Heart left ventricle (tissue), 13 donors: ENCODE data around the gene RAB5IF.

Source experiments
- POLR2A ChIP-seq, 2 donors: fragments of 450-650 bp; IDR thresholded peaks; one replicate each; pipeline ENCODE4 v1.6.1; 2017; ENCODE audit warnings: antibody characterized with exemption in 2 of 2, mild to moderate bottlenecking in 2 of 2, moderate library complexity in 2 of 2
- TF ChIP-seq, protein P1 (sequence below), 12 donors: fragments of 200-600 bp; sonication (generic) in 4 of 12; IDR thresholded peaks; one replicate each; pipeline versions ENCODE4 v1.5.0 to v1.8.0; 2018 to 2022; ENCODE audit warnings: antibody characterized with exemption in 12 of 12, mild to moderate bottlenecking in 5 of 12
- donor health status: ischemic (EF 13 %, LVEDD 7.1; RV severe dilation, severe dysfunction).
- donor health status: DM: no; HTN: yes; CAD: no.
- donor health status: DM: no; HTN: no; CAD: no.
- donor health status: ischemic (EF 25% LVEDD 6.9; RV normal size, moderate dysfunction).
- donor health status: ischemic (EF 25% LVEDD 5.7; RV mildly dilated, moderate dysfunction).
- donor health status: ischemic (EF 35%, LVEDD 5.7; RV mildly dilated, moderate dysfunction).
- donor health status: nonischemic (EF 11% LVEDD 7.7; RV severe dilation, severe dysfunction).
- donor health status: DM: yes; HTN: yes; CAD: no.
- donor health status: PGD.
- donor health status: ischemic (EF 29% LVEDD 5.4; RV normal size, mild dysfunction).
- donor health status: nonischemic (EF 23%, LVEDD 6.1; RV moderate dilation, normal function).

DNA sequence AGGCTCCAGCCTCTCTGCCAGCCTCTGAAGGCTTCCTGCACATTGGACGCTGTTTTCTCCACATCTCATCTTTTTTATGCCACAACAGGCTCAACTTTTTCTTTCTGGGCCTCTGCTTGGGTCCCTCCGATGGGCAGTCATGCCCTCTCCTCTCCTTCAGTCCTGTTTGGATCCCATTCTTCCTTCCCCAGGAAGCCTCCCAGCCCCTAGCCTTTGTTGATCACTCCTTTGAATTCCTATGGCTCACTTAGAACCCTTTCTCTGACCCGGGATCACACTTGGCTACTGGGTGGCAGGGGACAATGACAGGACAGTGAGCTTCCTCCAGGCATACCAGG is 35.9 kb downstream of the RAB5IF start:
- TF ChIP-seq POLR2A (IDR thresholded peaks at IDR 0.05), result no peak
- TF ChIP-seq, protein P1, sequence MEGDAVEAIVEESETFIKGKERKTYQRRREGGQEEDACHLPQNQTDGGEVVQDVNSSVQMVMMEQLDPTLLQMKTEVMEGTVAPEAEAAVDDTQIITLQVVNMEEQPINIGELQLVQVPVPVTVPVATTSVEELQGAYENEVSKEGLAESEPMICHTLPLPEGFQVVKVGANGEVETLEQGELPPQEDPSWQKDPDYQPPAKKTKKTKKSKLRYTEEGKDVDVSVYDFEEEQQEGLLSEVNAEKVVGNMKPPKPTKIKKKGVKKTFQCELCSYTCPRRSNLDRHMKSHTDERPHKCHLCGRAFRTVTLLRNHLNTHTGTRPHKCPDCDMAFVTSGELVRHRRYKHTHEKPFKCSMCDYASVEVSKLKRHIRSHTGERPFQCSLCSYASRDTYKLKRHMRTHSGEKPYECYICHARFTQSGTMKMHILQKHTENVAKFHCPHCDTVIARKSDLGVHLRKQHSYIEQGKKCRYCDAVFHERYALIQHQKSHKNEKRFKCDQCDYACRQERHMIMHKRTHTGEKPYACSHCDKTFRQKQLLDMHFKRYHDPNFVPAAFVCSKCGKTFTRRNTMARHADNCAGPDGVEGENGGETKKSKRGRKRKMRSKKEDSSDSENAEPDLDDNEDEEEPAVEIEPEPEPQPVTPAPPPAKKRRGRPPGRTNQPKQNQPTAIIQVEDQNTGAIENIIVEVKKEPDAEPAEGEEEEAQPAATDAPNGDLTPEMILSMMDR (IDR thresholded peaks at IDR 0.05), result no peak
